CMK (cell line): ENCODE results near the gene DALRD3.

ENCODE experiments used
- DNase-seq: peaks from one replicate; pipeline ENCODE4 v3.0.0-alpha.2; 2010; ENCODE audit warnings: low read depth

DALRD3 gene

DNA sequence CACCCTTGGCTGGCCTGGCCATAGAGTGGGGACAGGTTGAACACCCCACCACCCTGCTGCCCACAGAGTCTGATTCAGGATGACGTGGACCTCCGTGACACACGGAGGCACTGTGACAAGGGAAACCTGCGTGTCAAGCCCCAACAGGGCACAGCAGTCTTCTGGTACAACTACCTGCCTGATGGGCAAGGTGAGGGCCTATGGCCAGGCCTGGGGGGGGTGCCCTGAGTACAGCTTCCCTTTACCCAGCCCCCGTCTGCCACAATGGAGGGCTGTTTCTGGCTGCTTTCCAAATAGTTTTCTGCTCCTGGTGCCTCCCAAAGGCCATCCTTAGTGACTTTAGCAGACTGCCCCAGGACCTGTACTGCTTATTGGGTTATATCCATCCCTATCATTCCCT is 12.4 kb downstream of the DALRD3 start:
- DNase-seq = no peak

DNA sequence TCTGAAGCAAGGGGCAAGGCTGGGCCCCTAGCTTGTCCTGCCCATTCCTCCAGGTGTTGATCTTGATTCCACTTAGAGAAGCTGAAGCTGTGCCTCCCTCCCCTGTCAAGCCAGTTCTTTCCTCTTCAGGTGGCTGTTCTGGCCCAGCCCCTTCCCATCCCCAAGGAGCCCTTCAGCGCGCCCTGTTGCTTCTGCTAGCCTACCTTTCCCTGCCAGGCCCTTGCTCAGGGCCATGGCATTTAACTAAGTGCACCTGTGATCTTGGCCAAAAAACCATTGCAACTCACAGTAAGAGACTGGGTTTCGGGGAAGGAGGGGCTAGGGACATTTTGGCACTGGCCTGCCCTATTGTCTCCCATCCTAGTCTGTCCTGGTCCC is 13.1 kb downstream of the DALRD3 start:
- DNase-seq = no peak

DNA sequence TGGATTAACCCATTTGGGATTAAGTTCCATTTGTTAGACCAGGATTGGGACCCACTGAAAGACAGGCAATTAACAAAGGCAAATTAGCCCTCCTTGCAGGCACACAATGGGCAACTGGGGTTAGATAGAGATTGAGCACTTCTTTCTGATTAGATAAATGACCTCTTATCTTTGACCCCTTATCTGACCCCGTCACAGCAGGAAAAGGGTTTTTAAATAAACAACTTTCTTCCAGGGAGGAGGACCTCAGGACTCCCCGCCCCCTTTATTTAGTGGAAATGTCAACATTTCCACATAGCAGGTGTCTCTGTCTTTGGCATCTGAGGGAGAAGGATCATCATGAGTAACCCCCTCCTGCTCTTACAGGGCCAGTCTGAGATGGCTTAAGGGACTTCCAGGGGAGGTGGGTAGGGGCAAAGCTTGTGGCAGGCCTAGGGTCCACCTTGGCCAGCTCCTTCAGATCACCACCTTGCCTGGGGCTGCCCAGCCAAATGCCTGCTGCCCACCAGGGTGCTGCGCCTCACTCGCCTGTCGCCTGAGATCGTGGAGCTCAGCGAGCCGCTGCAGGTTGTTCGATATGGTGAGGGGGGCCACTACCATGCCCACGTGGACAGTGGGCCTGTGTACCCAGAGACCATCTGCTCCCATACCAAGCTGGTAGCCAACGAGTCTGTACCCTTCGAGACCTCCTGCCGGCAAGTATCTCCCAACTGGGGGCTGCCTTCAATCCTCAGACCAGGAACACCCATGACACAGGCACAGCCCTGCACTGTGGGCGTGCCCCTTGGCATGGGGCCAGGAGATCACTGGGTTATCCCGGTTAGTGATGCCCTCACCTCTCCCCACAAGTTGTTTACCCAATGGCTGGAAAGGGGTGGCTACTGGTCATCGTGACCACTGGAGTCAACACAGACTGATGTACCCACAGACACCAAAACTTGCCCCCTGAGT is 13.8 kb downstream of the DALRD3 start:
- DNase-seq = no peak

DNA sequence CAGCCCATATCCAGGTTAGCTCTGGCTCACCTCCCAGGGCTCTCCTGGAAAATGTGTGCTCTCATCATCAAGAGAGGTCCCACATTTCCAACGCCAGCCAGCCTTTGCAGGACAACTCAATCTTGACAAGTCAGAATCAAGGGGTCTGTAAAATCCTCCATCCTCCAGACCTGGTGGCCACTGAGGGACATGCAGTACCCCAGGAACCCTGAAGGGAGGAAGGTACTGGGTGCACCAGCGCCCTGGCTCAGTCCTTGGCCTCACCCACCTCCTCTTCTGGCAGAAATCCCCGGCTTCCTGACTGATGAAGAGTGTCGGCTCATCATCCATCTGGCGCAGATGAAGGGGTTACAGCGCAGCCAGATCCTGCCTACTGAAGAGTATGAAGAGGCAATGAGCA is 17.2 kb downstream of the DALRD3 start:
- no peak for DNase-seq

DNA sequence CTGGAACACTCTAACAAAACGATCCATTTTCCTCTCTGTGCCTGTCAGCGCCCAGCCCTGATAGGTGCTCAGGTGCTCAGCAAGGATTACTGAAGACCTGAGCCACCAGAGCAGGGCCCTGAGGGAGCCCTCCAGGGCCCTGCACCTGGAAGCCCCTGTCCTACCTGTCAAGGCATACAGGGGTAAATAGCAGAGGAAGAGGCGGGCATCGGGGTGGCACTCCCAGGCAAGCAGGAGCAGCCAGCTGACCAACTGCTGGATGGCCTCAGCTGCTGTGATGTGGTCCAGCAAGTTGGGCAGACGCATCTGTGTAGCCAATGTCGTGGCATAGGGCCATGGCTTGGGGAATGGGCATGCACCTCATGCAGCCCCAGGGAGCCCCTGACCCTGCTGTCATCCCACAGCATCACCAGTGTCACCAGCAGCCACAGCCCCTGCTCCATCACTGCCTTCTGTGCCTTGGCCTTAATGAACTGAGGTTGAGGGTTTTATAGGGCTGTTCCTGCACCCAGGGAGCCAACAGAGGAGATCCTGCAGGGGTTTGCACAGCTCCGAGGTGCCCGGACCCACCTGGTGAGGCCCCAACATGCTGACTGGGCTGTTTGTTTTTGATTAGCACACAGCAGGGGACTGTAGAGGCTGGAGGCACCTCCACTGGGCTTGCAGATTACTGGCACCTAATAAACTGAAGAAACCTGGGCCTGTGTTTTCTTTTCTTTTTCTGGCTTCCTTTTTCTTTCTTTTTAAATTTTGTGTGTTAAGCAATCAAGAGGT is 19.1 kb downstream of the DALRD3 start:
- DNase-seq = no peak

DNA sequence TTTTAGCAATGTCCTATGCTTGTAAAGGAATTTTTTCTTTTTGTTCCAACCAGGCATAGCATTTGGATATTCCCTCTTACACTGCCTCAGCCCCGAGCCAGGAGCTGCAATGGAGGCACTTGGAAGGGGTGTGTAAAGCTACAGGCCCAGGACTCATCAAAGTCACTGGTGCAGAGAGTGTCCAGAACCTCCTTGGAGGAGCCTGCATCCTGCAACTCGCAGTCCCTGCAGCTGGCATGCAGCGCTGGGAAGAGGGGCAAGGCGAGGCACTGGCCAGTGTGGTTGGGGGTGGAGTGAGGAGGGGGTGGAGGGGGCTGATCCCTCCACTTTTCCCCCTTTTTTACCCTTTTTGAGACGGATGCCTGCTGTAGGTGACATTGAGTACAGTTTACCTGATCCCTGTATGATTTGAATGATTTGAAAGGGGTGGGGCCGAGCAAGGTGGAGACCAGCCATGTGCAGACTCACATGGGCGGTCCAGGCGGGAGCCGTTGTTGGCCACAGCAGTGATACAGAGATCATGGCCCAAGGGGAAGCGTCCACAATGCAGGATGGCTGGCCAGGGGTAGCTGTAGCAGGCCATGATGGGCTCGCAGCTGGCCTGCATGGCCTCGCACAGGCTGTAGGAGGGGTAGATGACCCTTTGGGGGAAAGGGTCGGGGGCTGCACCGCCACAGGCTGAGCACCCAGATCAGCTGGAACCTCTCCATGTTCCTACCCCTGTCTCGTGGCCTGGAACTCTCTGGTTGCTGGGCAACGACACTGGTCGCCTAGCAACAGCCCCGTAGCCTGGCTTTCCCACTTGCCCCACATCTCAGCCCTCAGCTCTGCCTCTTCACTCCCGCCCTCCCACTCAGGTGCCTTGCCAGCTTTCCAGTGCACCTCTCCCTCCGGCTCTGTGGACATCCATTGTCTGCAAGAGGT is 20.4 kb downstream of the DALRD3 start:
- DNase-seq = no peak

DNA sequence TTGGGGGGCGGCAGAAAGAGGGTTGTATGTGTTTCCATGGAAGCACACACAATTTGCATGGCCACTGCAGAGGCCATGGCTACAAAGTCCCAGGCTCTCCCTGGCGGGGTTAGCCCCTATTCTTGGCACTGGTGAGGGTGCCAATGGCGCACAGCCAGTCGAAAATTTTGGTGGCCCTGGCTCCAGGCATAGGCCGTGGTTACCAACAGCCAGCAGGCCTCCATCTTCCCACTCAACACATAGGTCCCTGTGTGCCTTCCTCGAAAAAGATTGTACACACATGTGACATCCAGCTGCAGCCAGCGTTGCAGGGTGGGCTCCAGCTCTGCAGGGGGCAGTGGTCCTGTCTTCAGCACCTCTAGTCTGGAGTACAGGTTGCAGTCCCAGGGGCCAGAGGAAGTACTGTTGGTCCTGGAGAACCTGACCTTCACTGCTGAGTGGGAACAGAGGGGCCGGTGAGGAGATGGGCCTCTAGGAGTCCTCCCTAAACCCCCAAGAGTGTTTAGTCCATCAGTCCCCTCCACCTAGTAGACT is 21.2 kb downstream of the DALRD3 start:
- no peak for DNase-seq

DNA sequence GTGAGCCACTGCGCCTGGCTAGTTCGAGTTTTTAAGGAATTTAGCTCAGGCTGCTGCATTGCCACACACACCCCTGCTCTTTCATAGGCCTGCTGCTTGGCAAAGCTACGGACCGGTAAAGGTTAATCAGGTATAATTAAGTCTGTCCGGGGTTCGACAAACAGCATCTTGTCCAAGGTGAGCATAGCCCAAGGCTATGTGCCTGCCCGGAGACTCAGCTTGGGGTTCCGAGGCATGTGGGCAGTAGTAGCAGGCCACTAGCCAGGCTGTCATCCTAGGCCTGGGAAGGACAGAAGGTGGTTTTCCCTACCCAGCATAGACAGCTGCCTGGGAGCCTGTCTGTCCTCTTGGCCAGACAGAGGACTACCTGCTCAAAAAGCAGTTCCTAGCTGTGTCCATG is 21.7 kb downstream of the DALRD3 start:
- DNase-seq = no peak

DNA sequence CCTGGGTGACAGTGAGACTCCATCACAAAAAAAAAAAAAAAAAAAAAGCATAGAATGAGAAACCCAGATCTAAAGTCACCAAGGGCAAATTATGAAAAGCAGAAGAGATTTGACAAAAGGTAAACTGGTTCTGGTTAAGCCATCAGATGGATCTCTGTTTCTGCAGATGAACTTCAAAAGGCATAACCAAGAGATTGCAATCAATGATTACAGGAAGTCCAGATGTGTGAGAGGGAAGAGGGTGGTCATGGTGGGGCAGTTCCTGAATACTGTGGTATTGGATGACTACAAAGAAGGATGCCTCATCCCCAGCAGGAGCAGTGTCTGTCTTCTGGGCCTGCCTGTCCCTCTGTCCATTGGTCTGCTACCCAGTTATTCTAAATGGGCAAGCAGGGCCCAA is 24.5 kb downstream of the DALRD3 start:
- DNase-seq = no peak

DNA sequence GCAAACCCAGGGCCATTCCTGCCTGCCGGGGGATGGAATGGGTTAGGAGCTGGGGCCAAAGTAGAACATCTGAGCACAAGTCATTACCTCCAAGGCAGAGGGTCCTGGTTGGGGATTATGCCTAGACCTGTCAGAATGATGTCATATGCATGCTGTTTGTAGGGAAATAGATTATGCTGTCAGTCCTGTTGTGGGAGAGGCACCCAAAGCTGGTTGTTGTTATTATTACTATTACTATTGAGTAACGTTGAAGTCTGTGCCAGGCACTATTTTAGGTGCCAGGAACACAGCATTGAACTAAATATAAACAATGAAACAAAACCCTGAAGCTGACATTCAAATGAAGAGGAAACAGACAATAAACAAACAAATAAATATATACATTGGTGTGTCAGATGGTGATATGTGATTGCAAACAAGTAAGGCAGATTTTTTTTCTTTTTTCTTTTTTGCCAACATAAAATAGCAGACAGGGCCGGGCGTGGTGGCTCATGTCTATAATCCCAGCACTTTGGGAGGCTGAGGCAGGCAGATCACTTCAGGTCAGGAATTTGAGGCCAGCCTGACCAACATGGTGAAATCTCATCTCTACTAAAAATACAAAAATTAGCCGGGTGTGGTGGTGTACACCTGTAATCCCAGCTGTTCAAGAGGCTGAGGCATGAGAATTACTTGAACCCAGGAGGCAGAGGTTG is 26.4 kb downstream of the DALRD3 start:
- DNase-seq = no peak

DNA sequence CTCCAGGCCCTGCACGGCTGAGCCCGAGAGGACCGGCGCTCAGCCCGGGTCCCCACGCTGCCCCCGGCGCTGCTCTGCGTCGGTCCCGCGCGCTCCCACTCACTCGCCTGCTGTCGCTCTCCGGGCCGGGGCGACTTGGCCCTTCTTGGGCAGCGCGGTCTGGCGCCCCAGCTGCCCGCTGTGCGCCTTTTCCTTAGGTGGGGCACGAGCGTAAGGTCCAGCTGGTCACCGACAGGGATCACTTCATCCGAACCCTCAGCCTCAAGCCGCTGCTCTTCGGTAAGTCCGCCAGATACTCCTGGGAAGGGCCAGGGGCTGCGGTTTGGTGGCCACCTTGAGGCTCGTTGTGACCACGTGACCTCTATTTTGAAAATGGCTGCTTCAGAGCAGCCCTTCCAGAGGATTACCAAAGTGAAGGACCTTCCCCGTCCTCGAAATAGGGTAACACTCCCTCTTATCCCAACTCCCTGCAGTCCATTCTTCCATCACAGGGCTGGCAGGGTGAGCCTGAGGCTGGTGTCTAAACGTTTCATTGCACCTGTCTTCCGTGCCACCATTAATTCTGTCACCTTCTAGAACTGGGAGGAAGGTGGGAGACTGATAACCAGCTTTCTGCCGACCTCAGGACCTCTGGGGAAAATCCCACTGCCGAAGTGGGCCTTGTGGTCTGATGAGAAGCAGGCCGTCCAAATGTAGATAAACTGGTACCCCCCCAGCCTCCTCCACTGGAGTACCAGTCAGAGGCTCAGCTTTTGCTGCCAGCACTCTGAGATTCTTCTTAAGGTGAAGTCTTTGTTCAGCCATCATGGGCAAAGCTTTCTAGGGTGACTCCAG is 27.5 kb downstream of the DALRD3 start:
- DNase-seq = no peak

DNA sequence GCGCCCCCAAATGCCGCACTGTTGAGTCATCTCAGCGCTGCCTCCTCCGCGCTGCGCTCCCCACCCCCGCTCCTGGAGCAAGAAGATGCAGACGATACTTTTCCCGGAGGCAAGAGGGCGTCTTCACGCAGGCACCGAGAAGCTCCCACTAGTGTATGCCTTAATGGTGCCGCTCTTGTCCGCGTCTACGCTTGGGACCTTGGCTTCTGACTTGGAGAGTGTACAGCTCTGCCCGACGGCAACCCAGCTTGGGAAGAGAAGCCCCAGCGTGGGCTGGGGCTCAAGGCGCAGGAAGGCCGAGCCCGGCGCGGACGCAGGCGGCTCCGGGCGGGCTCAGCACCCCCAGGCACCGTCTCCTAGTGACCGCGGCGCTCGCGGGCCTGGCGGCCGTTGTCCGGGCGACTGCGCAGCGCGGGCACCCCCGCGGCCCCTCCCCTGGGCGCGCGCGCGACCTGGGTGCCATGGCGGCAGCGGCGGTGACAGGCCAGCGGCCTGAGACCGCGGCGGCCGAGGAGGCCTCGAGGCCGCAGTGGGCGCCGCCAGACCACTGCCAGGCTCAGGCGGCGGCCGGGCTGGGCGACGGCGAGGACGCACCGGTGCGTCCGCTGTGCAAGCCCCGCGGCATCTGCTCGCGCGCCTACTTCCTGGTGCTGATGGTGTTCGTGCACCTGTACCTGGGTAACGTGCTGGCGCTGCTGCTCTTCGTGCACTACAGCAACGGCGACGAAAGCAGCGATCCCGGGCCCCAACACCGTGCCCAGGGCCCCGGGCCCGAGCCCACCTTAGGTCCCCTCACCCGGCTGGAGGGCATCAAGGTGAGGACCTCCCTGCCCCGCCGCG is 28.4 kb downstream of the DALRD3 start, which contains the start of gene P4HTM:
Gene P4HTM, plus strand, starts transcription at position 446 of the 840 bp plus-strand sequence. Its CDS starts 16 bp downstream, at position 462.
- peak; percentile 76 for DNase-seq

DNA sequence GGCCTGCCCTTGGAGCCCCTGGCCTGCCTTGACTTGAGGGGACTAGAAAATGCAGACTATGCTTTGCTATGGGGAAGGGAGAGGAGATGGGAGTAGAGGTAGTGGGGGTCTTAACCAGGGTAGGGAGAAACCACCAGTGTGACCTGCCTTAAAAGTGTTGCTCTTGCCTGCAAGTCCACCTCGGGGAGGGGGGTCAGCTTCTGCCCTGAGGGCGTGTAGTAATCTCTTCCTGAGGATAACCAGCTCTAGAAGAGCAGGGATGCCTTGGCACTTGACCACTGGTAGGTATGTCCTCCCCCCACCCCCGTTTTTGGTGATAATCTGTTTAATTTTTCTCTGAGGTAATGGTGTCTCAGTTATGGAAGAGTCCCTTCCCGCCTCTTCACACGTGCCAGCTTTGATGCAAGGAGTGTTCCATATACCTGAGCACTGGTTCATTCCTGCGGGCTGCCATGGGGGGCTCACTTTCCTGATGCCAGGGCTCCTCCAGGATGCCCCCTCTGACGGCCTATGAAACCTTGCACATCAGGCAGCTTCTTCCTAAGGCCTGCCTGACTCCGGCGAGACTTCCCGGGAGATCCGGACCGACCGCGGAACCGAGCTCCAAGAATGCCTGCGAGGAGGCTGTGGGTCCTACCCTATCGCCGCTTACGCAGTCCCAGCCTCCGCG is 29.1 kb downstream of the DALRD3 start:
- no peak for DNase-seq

DNA sequence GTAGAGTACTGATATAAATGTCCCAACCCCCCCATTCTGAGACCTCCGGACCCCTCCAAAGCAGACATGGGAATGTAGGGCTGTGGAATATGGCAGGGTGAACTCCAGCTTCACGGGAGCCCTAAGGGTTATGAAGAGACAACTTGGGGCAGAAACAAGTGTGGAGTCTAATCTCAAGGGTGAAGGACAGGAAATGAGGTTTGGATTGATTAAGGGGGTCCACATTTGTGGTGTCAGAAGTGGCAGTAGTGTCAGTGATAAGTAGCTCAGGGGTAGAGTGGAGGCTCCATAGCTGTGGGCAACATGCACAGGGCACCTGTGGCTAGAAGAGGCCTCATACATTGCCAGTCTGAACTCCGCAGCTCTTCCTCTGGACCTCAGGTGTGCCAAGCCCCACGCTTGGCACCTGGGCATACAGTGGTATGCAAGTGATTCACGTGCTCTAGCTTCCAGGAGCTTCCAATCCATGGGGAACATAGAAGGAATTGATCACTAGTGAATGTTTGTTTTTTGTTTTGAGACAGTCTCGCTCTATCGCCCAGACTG is 32.5 kb downstream of the DALRD3 start:
- no peak for DNase-seq

DNA sequence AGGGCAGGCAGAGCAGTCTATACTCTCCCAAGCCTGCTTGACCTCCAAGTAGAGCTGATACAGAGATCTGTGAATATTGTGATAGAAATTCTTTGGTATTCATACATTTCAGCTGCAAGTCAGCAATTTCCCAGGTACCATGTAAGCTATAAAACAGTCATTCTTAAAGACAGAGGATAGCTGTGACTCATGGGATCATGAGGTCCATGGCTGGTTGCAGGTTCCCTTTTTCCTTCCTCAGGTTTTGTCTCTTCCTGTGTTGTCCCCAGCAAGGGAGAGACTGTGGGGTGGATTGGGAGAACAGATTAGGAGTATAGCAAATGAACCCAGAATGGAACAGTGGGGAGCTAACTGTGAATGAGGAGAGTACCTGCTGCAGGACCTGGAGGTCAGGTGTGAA is 33.7 kb downstream of the DALRD3 start:
- DNase-seq = no peak

DNA sequence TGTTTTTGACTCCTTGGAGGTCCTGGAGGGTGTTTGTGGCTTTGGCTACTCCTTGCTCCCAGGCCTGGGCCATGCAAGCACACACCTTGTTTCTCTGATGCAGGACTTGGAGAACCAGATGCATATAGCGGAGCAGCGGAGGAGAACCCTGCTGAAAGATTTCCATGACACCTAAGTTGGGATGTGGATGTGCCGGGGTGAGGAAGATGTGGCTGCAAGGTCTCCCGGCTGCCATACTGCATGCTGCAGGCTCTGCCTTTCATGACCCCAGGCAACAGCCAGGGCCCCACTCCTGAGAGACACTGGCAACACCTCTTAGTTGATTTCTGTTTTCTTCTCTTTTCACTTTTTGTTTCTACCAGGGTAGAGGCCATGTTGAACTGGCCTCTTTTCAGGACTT is 35.3 kb downstream of the DALRD3 start:
- no peak for DNase-seq

DNA sequence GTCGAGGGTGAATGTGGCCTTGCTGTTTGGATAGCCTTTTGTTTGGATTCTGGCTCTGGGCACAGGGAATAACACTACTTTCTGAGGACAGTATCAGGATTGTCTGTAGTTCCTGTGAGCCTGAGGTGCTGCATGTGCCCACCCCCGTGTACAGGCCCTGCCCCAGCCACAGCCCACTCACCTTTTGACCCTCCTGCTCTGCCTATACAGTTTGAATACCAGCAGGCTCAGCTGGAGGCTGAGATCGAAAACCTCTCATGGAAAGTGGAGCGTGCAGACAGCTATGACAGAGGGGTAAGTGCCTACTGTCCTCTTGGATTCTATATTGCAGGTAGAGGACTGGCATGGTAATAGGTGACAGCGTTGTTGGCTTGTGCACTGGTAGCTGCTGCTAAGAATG is 35.7 kb downstream of the DALRD3 start:
- no peak for DNase-seq

DNA sequence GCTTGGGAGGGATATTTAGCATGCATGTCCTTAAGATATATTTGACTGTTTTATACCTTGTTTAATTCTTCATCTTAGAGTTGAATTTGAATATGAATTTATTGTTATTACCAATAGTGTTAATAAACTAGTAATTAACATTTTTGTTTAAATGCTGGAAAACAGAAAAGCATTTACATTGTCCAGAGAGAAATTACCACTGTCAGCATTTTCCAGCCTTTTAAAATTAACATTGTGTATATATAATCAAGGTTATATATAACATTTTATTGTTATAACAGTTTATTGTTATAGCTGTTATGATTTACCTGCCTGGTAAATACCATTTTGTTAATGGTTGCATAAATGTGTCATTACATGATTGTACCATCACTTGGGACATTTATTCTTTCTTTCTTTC is 36.4 kb downstream of the DALRD3 start:
- DNase-seq = no peak
